Activated CD4-positive, alpha-beta memory T cell treated with anti-CD3 and anti-CD28 coated beads, Interleukin-2, amount 10 ng/mL, durations not matched to agents 7 days and 5 days (primary cell): ENCODE results near the gene EBF3. TPM values are rescaled to one million over a fixed set of nuclear protein-coding genes. Genes with fewer than 3 reads are reported as not detected.
A peak's percentile ranks its signal among the peaks of the same experiment; 100 is the strongest.

Experiments
- CTCF ChIA-PET: fragments of 350-600 bp; sonication (Branson Sonifier 250); formaldehyde crosslinking; loops from one replicate; lab custom pipeline; 2021; ENCODE audit warnings: antibody characterized with exemption, inconsistent platforms; lab: Charles Lee
- POLR2A ChIA-PET: fragments of 350-600 bp; sonication (Branson Sonifier 250); formaldehyde crosslinking; loops from one replicate; lab custom pipeline; 2021; ENCODE audit warnings: antibody characterized with exemption; lab: Charles Lee
- DNase-seq: peaks from one replicate; pipeline ENCODE4 v3.0.0-alpha.2; 2020
- H3K27ac Mint-ChIP-seq: one replicate; pipeline ENCODE4 v1.8.0; 2021; ENCODE audit warnings: mild to moderate bottlenecking, mixed read lengths
- H3K27me3 Mint-ChIP-seq: one replicate; pipeline ENCODE4 v1.8.0; 2021; ENCODE audit warnings: mixed read lengths
- H3K36me3 Mint-ChIP-seq: one replicate; pipeline ENCODE4 v1.8.0; 2021; ENCODE audit warnings: low read depth, mixed read lengths
- H3K4me1 Mint-ChIP-seq: one replicate; pipeline ENCODE4 v1.8.0; 2021; ENCODE audit warnings: mixed read lengths
- H3K4me3 Mint-ChIP-seq: one replicate; pipeline ENCODE4 v1.8.0; 2021; ENCODE audit warnings: mild to moderate bottlenecking, mixed read lengths
- H3K9me3 Mint-ChIP-seq: one replicate; pipeline ENCODE4 v1.8.0; 2021; ENCODE audit warnings: mixed read lengths
- total RNA-seq, 2 experiments: library from RNA; stranded (reverse); gene quantifications; one replicate each; pipeline ENCODE4 v1.2.3, GENCODE V29; 2021

The EBF3 gene
- total RNA-seq, 2 experiments from 2014 or later = not detected

GRCh38 chr10:129883626-129884397 lies 80.3 kb downstream of the EBF3 start:
- POLR2A ChIA-PET = no interaction called here
- DNase-seq = no peak
- no peaks in the 10 kb centered on the region for H3K36me3 Mint-ChIP-seq
- CTCF ChIA-PET = no interaction called here
- H3K27me3 Mint-ChIP-seq = peaks cover 3% of the 10 kb centered on the region
- no peak overlapping the region for H3K27ac Mint-ChIP-seq
- H3K4me3 Mint-ChIP-seq = no peak overlapping the region
- no peaks in the 10 kb centered on the region for H3K9me3 Mint-ChIP-seq
- no peaks in the 10 kb centered on the region for H3K4me1 Mint-ChIP-seq

GRCh38 chr10:129883029-129883428 lies 81.0 kb downstream of the EBF3 start:
- Mint-ChIP-seq H3K4me1 (no peaks in the 10 kb centered on the region), H3K9me3 (no peaks in the 10 kb centered on the region), H3K27me3 (peaks cover 3% of the 10 kb centered on the region), H3K36me3 (no peaks in the 10 kb centered on the region), H3K27ac (no peak overlapping the region), H3K4me3 (no peak overlapping the region)
- ChIA-PET CTCF (no interaction called here), POLR2A (no interaction called here)
- no peak for DNase-seq

GRCh38 chr10:129882291-129883010 lies 81.6 kb downstream of the EBF3 start:
- H3K4me1 Mint-ChIP-seq = no peaks in the 10 kb centered on the region
- CTCF ChIA-PET = no interaction called here
- no peaks in the 10 kb centered on the region for H3K9me3 Mint-ChIP-seq

GRCh38 chr10:129881641-129882040 lies 82.4 kb downstream of the EBF3 start:
- ChIA-PET CTCF (no interaction called here), POLR2A (no interaction called here)
- peaks cover 3% of the 10 kb centered on the region for H3K27me3 Mint-ChIP-seq
- no peak overlapping the region for H3K27ac Mint-ChIP-seq
- no peaks in the 10 kb centered on the region for H3K9me3 Mint-ChIP-seq
- DNase-seq = no peak
- H3K4me3 Mint-ChIP-seq = no peak overlapping the region
- H3K36me3 Mint-ChIP-seq = no peaks in the 10 kb centered on the region
- no peaks in the 10 kb centered on the region for H3K4me1 Mint-ChIP-seq

More at GRCh38 chr10:129882291-129883010, 81.6 kb downstream of the EBF3 start:
- no peaks in the 10 kb centered on the region for H3K36me3 Mint-ChIP-seq
- DNase-seq = no peak
- H3K27me3 Mint-ChIP-seq = peaks cover 3% of the 10 kb centered on the region
- POLR2A ChIA-PET = no interaction called here
- H3K4me3 Mint-ChIP-seq = no peak overlapping the region
- no peak overlapping the region for H3K27ac Mint-ChIP-seq

- H3K27me3 Mint-ChIP-seq = peaks cover 3% of the 10 kb centered on the region
- ChIA-PET CTCF (no interaction called here), POLR2A (no interaction called here)
- no peaks in the 10 kb centered on the region for H3K9me3 Mint-ChIP-seq
- no peak overlapping the region for H3K27ac Mint-ChIP-seq
- no peak for DNase-seq
- H3K4me3 Mint-ChIP-seq = no peak overlapping the region
- H3K4me1 Mint-ChIP-seq = no peaks in the 10 kb centered on the region
- no peaks in the 10 kb centered on the region for H3K36me3 Mint-ChIP-seq
Observed at GRCh38 chr10:129880191-129880870, 83.7 kb downstream of the EBF3 start.

- H3K9me3 Mint-ChIP-seq = no peaks in the 10 kb centered on the region
- ChIA-PET CTCF (interaction anchor here (0.8 kb wide), 1 partner anchor 231 kb away, joined by 3 read pairs; the partner anchor contains the start of gene C10orf143), POLR2A (no interaction called here)
- H3K4me3 Mint-ChIP-seq = no peak overlapping the region
- no peaks in the 10 kb centered on the region for H3K36me3 Mint-ChIP-seq
- no peaks in the 10 kb centered on the region for H3K4me1 Mint-ChIP-seq
- H3K27me3 Mint-ChIP-seq = peaks cover 3% of the 10 kb centered on the region
- no peak overlapping the region for H3K27ac Mint-ChIP-seq
- no peak for DNase-seq
Observed at GRCh38 chr10:129879655-129880054, 84.4 kb downstream of the EBF3 start.

- H3K4me1 Mint-ChIP-seq = no peaks in the 10 kb centered on the region
- H3K27ac Mint-ChIP-seq = no peak overlapping the region
- POLR2A ChIA-PET = no interaction called here
- no peaks in the 10 kb centered on the region for H3K36me3 Mint-ChIP-seq
- CTCF ChIA-PET = no interaction called here
- peaks cover 3% of the 10 kb centered on the region for H3K27me3 Mint-ChIP-seq
- H3K4me3 Mint-ChIP-seq = no peak overlapping the region
- no peak for DNase-seq
- H3K9me3 Mint-ChIP-seq = no peaks in the 10 kb centered on the region
Observed at GRCh38 chr10:129878835-129879234, 85.2 kb downstream of the EBF3 start.

GRCh38 chr10:129877773-129878371 lies 86.2 kb downstream of the EBF3 start:
- Mint-ChIP-seq H3K9me3 (no peaks in the 10 kb centered on the region), H3K27ac (no peak overlapping the region), H3K4me1 (no peaks in the 10 kb centered on the region), H3K27me3 (peaks cover 3% of the 10 kb centered on the region), H3K36me3 (no peaks in the 10 kb centered on the region), H3K4me3 (no peak overlapping the region)
- ChIA-PET POLR2A (no interaction called here), CTCF (interaction anchor here (0.8 to 1.8 kb wide), 5 partner anchors 9 to 250 kb away, joined by 3 to 6 read pairs (median 4); no protein-coding TSS in a partner anchor)
- peak; percentile 43 for DNase-seq

GRCh38 chr10:129876838-129877237 lies 87.2 kb downstream of the EBF3 start:
- H3K27me3 Mint-ChIP-seq = peaks cover 3% of the 10 kb centered on the region
- ChIA-PET POLR2A (no interaction called here), CTCF (interaction anchor here (0.6 to 1.8 kb wide), 8 partner anchors 8 to 1071 kb away, joined by 3 to 6 read pairs (median 4); no protein-coding TSS in a partner anchor)
- no peaks in the 10 kb centered on the region for H3K36me3 Mint-ChIP-seq
- H3K27ac Mint-ChIP-seq = no peak overlapping the region
- no peaks in the 10 kb centered on the region for H3K4me1 Mint-ChIP-seq
- no peak for DNase-seq
- H3K9me3 Mint-ChIP-seq = no peaks in the 10 kb centered on the region
- H3K4me3 Mint-ChIP-seq = no peak overlapping the region

- POLR2A ChIA-PET = no interaction called here
- no peak overlapping the region for H3K27ac Mint-ChIP-seq
- no peaks in the 10 kb centered on the region for H3K4me1 Mint-ChIP-seq
- no peak overlapping the region for H3K4me3 Mint-ChIP-seq
- no peak for DNase-seq
- peaks cover 3% of the 10 kb centered on the region for H3K27me3 Mint-ChIP-seq
- no peaks in the 10 kb centered on the region for H3K9me3 Mint-ChIP-seq
- no peaks in the 10 kb centered on the region for H3K36me3 Mint-ChIP-seq
- CTCF ChIA-PET = interaction anchor here (0.7 to 1.2 kb wide), 4 partner anchors 9 to 235 kb away, joined by 3 to 4 read pairs (median 4); partner anchors contain the start of gene C10orf143
Observed at GRCh38 chr10:129875993-129876726, 87.9 kb downstream of the EBF3 start.

- no peaks in the 10 kb centered on the region for H3K4me1 Mint-ChIP-seq
- no peak overlapping the region for H3K4me3 Mint-ChIP-seq
- CTCF ChIA-PET = no interaction called here
Observed at GRCh38 chr10:129873351-129873750, 90.7 kb downstream of the EBF3 start.

GRCh38 chr10:129871966-129872365 lies 92.1 kb downstream of the EBF3 start:
- H3K36me3 Mint-ChIP-seq = no peaks in the 10 kb centered on the region
- no peak overlapping the region for H3K27ac Mint-ChIP-seq
- H3K27me3 Mint-ChIP-seq = no peaks in the 10 kb centered on the region
- ChIA-PET POLR2A (no interaction called here), CTCF (no interaction called here)
- no peak for DNase-seq
- H3K4me1 Mint-ChIP-seq = no peaks in the 10 kb centered on the region
- no peak overlapping the region for H3K4me3 Mint-ChIP-seq
- H3K9me3 Mint-ChIP-seq = no peaks in the 10 kb centered on the region

More at GRCh38 chr10:129873351-129873750, 90.7 kb downstream of the EBF3 start:
- H3K9me3 Mint-ChIP-seq = no peaks in the 10 kb centered on the region
- no peaks in the 10 kb centered on the region for H3K36me3 Mint-ChIP-seq
- no peaks in the 10 kb centered on the region for H3K27me3 Mint-ChIP-seq
- POLR2A ChIA-PET = no interaction called here
- H3K27ac Mint-ChIP-seq = no peak overlapping the region
- DNase-seq = no peak
